HG03196 (cell line): ENCODE data around the gene TIMP3.

Experiments used
- ATAC-seq: cut with Tn5 transposase; IDR thresholded peaks from one replicate; pipeline ENCODE4 v1.9.1; 2021; ENCODE audit not compliant: unreplicated experiment

The TIMP3 gene

DNA sequence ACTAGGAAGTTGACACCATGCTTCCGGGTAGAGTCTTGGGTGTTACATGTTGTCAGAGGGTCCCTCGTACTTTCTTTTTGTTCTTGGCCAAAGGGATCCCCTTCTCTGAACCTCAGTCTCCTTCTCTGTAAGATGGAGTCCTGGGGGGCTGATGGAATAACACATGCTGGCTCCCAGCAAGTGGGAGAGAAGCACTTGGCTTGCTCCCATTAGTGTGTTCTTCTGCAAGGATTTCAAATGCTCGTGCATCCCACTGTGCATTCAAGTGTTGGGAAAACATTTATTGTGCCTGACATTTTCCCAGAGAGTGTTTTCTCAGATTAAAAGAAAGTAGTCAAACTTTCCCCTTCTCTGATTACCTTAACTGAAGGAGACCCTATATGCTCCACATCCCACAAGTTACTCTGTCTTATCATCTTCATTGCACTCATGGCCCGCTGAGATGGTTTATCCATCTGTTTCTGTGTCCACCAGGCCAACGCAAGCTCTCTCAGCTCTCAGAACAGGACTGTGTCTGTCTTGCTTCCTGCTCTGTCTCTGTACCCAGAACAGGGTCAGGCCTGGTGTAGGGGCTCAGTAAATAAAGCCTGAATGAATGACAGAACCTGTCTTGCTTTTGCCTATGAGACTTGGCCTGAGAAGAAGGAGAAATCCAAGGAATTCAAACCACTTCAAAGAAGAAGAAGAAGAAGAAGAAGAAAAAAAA lies 16.0 kb upstream of the TIMP3 start:
- no peak for ATAC-seq

DNA sequence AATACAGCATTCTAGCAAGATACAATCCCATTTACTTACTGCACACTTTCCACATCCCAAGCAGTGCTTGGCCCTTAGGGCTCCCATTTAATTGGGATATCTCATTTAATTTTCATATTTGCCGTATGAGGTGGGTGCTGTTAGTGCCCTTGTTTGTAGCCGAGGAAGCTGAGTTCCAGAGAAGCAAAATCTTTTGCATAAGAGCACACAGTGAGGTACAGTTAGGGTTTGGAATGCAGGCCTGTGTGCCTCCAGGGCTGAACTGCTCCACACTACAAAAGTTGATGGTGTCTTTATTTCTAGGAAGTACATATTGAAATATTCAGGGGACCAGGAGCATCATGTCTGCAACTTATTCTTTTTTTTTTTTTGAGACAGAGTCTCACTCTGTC lies 15.5 kb upstream of the TIMP3 start:
- no peak for ATAC-seq

DNA sequence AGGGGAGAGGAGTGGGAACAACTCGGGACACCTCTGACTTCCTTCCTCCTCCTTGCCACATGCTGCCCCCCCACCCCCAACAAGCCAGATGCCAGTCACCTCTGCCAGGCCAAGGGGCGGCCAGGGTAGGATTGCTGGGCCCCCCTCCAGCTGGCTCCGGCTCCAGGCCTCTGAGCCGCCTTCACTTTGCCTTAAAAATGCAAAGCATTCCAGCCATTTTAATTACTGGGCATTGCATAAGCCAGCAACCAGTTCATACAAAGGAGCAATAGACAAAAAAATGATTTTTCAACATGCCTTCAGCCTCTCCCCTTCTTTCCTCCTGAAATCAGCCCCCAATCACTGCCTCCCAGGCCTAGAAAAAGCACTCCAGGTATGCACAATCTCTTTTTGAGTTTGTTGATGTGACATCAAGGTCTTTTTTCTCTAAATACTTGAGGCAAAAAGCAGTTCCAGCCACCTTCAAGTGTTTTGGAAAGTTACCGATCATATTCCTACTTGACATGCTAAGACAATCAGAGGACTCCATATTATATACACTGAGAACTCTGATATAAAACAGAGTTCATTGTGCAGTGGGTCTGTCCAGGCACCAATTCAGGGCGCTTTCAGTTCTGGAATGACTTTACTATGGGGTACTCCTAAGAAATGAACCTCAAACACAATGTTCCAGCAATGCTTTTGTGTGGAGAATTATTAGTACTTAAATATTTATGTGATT lies 12.4 kb upstream of the TIMP3 start:
- ATAC-seq: no peak

DNA sequence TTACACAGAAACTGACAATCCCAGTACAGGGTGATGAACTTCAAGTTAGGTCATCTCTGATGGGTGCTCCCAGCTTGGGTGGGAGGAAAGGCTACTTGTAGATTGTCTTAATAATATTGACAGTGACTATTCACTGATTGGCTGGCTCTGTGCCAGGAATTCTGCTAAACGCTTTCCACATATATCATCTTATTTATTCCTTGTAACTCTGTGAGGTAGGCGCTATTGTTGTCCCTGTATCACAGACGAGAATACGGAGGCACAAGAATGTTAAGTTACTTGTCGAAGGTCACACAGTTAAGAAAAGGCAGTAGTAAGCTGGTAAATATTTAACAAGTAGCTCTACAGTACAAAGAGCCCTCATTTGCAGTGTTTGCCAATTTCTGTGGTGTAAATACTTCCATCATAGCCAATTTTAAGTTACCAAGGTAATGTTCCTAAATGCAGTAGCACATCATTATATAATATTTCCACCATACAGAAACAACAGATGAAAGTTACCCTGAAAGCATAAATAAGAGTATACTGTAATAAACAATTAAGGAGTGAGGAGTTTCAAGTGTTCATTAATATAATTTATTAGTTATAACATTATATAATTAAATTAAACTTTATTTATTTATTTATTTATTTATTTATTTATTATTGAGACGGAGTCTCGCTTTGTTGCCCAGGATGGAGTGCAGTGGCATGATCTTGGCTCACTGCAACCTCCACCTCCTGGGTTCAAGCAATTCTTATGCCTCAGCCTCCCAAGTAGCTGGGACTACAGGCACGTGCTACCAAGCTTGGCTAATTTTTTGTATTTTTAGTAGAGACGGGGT lies 11.5 kb upstream of the TIMP3 start:
- no peak for ATAC-seq

DNA sequence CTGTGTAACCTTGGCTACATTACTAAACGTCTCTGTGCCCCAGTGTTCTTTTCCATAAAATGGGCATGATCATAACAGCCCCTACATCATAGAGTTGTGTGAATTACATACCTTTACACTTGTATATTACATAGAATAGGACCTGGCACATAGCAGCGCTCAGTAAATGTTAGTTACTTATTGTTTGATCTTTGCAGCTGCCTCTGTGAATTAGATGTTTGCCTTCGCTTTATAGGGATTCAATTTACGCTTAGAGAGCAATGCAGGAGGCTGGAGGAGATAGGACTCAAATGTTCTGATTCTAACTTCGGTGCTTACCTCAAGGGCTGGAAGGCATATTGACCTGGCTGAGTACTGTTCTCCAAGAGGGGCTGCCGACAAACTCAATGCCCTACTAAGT lies 10.4 kb upstream of the TIMP3 start:
- ATAC-seq: no peak

DNA sequence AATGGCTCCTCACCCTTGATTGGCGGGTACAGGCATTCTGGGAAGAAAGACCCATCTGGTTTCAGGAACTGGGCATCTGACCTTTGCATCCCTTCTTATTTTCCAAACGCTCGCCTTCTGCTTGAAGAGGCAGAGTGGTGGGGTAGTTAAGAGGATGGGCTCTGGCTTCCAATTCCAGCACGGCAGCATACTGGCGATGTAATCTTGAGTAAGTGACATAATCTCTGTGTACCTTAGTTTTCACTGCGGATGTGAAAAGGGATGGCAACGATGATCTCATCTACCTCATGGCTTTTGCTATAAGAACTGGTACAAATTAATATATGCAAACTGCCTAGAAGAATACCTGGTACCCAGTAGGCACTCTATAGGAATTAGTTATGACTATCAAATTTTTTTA lies 10.0 kb upstream of the TIMP3 start:
- ATAC-seq: no peak

DNA sequence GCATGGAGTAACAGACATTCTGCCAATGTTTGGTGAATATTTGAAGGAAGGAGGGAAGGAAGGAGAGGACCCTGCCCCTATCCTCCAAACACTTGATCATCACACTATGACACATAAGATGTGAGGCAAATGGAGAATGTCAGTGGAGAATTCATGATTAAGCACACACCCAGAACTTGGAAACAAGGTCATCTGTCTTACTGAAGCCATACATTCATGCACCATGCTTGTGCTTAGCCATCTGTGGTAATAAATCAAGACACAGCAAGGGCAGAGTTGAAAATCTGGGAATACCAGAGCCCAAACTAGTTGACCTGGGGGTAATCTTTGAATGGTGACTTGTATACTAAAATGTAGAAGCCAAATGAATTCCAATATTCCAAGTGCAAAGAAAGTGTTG lies 7.9 kb upstream of the TIMP3 start:
- no peak for ATAC-seq

DNA sequence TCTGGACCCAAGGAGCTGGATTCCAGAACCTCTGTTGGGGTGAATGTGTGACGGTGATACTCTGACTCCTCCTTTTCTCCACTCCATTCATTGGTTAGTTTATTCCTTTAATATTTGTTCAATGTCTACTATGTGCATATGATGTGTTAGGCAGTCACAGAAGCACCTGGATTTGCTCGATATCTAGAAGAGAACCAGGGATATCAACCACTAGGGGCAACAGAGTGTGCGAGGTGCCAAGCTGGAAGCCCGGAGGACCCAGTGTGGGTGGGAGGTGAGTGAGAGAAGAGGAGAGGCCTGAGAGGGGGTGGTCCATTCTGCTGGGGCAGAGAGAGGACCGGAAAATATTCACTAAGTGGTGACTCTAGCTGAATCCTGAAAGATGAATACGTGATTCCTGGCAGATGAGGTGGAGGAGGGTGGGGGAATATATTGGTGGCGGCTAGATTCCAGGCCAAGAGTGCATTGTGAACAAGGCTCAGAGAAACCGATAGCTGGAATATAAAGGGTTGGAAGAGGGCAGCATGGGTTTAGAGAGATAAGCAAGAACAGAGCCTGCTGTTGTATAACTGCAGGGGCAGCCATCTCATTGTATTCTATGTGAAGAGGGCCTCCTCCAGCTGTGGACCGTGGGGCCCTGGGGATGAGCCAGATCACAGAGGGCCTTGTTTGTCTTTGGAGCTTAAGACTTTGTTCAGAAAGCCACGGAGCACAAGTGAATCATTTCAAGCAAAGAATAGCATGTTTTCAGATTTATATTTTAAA lies 6.9 kb upstream of the TIMP3 start:
- ATAC-seq: no peak

DNA sequence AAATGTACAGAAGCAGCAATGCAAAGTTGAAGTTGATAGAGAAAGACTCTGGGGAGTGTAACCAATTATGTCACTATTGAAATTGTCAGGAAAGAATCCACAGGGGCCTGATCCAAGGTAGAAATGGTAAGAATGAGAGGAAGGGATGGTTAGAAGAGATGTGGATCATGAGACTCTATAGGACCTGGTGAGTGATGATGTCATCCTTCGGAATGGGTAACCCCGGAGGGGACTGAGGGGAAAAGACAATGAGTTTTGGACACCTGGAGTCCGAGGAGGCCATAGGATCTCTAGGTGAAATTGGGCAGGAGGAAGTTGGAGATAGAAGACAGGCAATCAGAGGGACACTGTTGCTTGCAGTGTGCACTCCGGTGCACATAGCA lies 6.3 kb upstream of the TIMP3 start:
- ATAC-seq: no peak

DNA sequence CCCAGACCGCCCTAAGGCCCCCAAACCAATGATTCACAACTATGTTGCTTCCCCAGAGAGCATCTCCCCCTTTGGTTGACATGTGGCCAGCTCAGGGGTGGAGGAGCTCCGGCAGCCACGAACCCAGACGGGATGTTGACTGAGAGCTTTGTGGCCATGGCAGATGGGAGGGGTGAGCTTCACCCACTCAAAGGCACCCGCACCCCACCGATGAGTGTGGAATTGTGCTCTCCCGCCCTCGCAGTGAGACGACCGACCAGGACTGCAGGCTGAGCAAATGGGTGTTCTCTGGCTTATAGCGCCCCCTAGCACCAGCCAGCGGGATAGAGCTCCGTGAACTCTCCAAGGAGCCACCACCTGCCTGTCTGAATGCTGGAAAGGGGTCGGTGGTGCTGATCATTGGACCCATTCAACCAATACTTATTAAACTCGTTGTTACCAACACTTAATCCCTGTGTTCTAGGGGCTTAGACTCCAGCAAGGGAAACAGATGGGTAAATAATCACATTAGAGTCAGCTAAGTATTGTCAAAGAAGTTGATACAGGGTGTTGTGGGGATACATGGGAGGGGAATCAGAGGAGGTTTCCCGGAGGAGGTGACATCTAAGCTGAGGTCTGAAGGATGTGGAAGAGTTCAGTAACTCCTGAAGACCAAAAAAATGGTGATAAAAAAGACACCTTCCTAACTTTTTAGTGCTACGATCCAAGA lies 4.5 kb upstream of the TIMP3 start:
- ATAC-seq: no peak

DNA sequence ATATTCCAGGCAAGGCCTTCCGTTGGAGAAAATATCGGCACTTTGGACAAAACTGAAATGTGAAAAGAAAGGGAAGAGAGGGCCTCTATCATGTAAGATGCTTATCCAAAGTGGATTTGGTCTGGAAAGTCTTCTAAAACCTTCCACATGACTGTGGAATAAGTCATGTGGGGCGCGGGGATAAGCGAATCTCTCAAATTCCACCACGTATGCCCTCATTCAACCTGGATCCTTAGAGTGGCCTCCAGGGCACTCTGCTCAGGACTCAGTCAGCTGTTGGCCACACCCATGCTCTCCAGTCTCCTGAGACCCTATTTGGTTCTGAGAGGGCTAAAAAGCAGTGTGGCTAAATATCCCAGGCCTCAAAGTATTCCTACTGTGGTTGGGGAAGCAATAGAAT lies 2.0 kb upstream of the TIMP3 start:
- ATAC-seq: no peak

DNA sequence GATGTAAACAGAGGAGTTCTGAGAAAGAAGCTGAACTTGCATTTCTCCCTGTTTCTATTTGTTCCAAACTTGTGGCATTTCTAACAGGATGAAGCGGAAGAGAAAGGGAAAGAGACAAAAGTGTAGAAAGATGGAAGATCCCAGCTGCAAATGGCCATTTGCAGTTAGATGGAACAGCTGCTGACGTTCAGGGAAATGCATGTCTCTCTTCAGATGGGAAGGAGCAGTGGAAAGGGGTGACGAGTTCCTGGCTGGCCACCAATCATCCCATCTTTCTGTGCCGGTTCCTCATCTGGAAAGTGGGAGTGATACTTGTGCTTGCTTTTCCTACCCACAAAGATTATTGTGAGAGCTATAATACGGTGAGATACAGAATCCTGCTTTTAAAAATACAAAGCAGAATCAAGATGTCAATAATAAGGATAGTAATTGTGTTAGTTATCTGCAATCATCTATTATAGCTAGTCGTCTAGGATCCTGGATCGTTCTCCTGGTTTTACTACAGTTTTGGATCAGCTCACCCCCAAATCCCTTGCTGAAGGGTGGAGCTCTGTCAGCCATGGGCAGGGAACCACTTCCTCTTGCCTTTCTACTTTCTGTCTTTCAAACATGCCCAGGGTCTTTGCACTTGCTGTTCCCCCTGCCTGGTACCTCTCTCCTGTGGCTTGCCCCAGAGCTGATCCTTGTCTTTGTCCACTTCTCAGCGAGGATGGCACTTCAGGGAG lies 1.2 kb upstream of the TIMP3 start:
- ATAC-seq: no peak

DNA sequence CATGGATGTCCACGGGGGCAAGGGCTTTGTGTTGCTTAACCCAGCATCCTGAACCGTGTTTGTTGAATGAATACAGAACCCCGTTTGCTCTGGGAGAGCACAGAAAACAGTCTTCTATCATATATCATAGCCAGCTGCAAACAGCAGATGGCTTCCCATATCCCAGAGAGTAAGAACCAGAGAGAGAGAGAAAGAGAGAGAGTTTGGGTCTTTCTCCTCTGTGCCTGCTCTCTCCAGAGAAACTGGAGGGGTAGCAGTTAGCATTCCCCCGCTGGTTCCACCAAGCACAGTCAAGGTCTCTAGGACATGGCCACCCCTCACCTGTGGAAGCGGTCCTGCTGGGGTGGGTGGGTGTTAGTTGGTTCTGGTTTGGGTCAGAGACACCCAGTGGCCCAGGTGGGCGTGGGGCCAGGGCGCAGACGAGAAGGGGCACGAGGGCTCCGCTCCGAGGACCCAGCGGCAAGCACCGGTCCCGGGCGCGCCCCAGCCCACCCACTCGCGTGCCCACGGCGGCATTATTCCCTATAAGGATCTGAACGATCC lies 440 bp upstream of the TIMP3 start:
- no peak for ATAC-seq

DNA sequence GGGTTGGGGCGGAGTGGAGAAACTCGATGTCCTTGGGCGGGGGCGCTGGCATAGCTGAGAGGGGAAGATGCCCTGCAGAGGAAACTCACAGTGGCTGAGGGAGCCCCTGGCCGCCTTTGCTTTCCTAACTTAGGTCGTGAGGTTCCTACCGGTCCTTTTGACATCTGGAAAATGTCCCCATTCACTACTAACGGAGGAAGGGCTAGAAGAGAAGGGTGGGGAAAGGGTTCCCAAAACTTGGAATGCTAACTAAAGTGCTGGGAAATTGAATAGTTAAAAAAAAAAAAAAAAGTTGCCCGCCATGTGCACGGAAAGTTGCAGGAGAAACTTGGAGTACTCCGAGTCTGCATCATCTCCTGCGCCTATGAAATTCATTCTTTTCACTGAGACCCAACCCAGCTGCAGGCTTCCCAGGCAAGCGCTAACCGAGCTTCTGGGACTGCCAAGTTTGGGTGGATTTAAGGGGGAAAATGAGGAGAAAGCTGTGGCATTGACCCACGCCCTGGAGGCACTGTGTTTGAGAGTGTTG lies 796 bp downstream of the TIMP3 start:
- ATAC-seq: no peak

DNA sequence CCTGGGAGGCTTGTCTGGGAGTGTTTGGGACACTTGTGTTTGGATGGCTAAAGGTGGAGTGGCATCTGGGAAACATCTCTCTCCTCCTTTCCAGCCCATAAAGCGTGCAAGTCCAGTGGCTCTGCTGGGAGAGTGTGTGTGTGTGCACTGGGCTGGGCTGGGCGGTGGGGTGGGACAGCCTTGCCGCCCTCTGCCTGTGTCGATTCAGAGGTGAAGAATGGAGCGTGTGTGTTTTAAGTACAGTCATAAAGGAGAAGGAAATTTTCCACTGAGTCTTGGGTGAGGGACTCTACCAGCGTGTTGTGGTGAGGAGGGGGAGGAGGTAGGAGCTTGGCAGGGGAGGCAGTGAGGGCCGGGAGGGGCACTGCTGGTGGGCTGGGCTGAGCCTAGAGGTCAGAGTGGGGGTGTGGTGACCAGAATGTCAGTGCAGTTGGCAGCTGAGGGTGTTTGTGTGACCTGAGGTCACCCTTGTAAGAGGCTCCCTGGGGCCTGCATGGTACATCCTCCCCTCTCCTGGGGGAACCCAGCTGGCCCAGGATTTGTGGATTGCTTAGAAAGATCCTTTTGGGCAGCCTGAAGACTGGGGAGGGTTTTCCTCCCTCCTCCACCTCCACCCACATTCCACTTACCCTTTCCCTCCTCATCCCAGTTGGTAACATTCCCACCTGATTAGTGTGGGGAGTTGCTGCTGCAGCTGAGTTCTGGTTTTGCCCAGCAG lies 1.7 kb downstream of the TIMP3 start:
- ATAC-seq: no peak

DNA sequence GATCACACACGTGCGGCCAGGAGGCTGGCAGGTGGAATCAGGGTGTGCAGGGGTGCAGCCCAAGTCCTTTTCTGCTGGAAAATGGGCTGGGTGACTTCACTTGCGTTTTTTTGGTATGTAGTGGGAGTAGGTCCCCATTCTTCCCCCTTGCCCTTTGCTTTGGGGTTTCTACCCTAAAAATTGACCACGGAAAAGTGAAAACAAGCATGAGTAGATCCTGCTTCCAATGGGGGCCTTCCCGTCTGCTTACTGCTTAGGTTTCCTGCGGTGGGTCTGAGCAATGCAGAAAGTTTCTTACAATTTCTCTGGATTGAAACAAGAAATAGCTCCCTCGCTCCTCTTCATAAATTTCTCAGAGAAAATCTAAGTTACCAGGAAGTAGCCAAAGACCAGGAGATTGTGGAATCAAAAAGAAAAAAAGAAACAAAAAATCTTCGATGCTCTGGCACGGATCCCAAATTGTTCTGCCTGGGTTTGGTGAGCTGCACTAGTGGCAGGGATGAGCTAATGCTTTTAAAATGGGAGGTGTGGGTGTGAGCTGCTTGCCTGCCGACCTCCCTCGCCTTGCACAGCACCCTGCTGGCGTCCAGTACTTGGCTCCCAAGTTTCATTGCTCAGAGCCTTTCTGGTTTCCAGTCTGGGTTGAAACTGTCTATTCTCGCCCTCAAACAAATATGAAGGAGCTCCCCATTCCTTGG lies 2.4 kb downstream of the TIMP3 start:
- ATAC-seq: no peak

DNA sequence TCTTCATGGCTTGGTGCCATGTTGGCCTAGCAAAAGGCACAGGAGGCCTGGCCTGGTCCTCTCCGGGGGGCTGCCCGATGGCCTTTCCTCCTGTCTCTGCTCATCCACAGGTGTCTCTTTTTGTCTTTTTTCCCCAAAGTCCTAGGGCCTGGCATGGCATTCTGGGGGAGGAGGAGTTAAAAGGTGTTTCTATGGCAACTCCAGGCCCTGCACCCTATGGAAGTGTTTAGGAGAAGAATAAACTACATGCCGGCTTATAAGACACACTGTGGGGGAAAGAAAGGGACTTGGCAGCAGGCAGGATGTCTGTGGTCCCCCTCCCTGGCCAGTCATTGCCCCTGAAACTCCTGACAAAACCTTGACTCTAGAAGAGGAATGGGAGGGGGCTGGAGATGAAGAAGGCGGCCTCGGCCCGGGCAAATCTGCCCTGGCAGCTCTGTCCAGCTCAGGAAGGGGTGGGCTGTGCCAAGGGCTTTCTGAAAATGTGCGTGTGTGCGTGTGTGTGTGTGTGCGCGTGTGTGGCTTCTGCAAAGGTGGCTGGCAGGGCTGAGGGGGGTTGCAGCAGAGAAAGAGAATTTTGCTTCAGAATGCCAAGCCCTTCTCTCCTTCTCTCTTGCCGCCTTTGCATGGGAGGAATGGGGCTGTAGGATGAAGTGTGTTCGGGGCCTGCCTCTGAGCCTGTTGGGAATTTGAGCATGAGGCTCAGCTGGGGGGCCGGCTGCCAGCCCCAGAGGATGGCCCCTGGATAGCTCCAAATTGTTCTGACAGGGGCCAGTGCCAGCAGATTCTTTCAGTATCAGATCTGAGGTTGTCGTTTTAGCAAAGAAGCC lies 3.2 kb downstream of the TIMP3 start:
- ATAC-seq: no peak
